GM19397 (cell line): ENCODE measurements around the gene CHST3.
"Not testable (repeated sequence)": the region's sequence is repeated elsewhere in the genome, so short reads cannot be mapped to it uniquely, and the experiment has no call there.

Source experiments
- ATAC-seq: cut with Tn5 transposase; IDR thresholded peaks from one replicate; pipeline ENCODE4 v1.9.1; 2021; ENCODE audit warnings: mild to moderate bottlenecking, moderate library complexity; ENCODE audit not compliant: unreplicated experiment

CHST3 gene, protein sequence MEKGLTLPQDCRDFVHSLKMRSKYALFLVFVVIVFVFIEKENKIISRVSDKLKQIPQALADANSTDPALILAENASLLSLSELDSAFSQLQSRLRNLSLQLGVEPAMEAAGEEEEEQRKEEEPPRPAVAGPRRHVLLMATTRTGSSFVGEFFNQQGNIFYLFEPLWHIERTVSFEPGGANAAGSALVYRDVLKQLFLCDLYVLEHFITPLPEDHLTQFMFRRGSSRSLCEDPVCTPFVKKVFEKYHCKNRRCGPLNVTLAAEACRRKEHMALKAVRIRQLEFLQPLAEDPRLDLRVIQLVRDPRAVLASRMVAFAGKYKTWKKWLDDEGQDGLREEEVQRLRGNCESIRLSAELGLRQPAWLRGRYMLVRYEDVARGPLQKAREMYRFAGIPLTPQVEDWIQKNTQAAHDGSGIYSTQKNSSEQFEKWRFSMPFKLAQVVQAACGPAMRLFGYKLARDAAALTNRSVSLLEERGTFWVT

GRCh38 chr10:71964098-71964742, at the start of gene CHST3:
TSS of gene CHST3 (plus strand) at chr10:71964395. CDS start at chr10:72005843, 41,448 bp downstream.
- no peak for ATAC-seq

- no peak for ATAC-seq
Observed at GRCh38 chr10:71916827-71917226, 47.4 kb upstream of the CHST3 start.

GRCh38 chr10:71918992-71919391, 45.2 kb upstream of the CHST3 start:
- no peak for ATAC-seq

- ATAC-seq: not testable (repeated sequence)
Observed at GRCh38 chr10:71919956-71920539, 44.1 kb upstream of the CHST3 start.

DNA sequence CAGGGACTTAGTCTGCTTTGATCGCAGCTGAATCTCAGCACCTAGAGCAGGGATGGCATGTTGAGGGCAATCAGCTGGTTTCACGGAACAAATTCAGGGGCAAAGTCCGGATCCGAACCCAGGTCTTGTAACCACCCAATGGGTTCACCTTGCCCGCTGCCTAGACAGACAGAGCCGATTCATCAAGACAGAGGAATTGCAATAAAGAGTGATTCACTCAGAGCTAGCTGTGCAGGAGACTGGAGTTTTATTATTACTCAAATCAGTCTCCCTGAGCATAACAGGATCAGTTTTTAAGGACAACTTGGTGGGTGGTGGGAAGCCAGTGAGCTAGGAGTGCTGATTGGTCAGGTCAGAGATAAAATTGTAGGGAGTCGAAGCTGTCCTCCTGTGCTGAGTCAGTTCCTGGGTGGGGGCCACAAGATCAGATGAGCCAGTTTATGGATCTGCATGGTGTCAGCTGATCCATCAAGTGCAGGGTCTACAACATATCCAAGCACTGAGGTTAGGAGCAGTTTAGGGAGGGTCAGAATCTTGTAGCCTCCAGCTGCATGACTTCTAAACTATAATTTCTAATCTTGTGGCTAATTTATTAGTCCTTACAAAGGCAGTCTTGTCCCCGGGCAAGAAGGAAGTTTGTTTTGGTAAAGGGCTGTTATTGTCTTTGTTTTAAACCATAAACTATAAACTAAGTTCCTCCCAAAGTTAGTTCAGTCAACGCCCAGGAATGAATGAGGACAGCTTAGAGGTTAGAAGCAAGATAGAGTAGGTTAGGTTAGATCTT, 43.5 kb upstream of the CHST3 start:
- ATAC-seq: no peak

DNA sequence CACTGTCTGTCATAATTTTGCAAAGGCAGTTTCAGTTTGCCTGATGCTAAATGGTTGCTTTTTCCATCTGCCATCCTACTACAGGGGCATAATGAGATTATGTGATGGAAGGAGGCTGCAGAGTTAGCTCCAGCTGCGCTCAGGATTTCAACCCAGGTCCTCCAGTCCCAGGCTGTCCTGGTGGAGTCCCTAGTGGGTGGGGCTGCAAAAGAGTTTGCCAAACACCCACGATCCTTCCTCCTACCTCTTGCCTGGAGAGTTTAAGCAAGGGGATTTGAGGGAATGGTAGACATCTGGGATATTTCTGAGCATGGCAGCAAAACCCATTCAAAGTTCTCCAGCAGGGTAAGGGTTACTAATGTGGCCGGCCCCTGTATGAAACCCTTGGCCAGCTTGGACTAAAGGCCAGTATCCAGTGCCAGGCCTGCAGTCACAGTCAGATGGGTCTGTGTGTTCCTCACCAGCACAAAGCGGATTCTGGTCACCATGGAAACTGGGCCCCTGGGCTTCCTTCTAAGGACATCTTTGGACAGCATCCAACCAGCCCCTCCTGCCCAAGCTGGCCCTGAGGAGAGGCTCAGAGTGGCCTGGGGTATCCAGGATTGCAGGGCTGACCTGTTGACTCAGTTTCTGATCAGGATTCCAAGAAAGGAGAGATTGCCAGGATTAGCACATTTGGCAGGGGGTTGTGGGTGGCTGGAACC, 42.7 kb upstream of the CHST3 start:
- ATAC-seq: no peak

DNA sequence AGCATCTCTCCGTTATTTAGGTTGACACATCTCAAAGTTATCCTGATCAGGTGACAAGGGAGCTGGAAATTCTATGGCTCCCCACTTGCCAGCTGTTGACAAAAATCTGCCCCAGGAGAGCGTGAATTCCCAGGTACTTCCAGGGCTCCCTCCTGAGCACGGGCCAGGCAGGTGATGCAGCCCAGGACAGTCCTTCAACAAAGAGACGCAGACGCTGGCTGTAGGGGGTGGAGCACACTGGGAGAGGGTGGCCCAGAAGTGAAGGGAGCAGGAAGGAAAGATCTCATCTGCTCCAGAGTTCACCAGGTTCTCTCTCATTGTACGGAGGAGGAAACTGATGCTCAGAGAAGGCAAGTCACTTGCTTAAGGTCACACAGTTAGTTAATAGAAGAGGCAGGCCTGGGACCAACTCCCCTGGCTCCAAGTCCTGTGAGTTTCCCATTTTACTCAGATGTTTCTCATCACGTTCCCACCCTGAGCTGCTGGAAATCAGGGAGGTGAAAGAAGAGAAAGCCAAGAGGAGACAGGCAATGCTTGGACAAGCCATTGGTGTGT, 41.0 kb upstream of the CHST3 start:
- ATAC-seq: no peak

GRCh38 chr10:71924771-71925170, 39.4 kb upstream of the CHST3 start:
- no peak for ATAC-seq

DNA sequence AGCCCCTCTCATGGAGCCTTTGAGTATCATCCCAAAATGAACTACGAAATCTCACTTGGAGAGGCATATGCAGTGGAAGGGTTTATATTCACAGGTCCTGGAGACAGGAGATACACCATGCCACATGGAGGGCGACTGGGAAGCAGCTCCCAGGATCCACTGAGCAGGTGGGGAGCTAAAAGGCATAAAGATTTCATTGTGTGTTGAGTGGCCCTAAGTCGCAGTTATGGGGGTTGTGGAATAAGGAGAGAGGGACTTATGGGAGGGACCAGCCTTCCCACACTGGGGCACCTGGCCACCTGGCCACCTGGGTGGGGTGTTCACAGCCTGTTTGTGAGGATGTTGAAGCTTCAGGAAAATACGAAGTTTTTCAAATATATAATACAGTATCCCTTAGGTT, 37.0 kb upstream of the CHST3 start:
- no peak for ATAC-seq

DNA sequence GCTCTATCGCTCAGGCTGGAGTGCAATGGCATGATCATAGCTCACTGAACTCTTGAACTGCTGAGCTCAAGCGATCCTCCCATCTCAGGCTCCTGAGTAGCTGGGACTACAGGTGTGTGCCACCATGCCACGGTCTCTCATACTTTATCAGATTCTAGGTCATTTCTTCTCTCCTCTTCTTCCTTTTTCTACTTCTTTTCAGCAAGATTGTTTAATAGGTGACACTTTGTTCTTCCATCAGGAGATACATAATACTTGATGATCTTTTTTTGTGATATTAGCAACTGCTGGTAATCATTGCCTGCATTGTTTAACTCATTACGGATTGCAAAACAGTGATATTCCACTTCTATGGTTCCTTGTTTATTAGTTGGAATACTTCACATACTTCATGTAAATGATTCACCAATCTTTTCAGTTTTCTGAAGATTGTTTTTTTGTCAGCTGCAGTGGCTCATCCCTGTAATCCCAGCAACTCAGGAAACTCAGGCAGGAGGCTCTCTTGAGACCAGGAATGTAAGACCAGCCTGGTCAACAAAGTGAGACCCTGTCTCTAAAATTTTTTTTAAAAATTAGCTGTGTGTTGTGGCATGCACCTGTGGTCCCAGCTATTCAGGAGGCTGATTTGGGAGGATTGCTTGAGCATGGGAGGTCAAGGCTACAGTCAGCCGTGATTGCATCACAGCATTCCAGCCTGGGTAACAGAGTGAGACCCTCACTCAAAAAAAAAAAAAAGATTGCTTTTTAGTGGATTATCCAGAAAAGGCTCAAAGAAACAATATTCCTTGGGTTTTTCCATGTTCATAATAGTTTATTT, 36.2 kb upstream of the CHST3 start:
- ATAC-seq: no peak

DNA sequence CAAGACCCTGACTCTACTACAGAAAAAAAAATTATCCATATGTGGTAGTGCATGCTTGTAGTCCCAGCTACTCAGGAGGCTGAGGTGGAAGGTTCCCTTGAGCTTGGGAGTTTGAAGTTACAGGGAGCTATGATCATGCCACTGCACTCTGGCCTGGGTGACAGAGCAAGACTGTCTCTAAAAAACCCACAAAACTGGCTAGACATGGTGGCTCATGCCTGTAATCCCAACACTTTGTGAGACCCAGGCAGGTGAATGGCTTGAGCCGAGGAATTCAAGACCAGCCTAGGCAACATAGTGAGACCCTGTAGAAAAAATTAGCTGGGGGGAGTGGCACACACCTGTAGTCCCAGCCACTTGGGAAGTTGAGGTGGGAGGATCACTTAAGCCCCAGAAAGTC, 32.9 kb upstream of the CHST3 start:
- no peak for ATAC-seq

- no peak for ATAC-seq
Observed at GRCh38 chr10:71933651-71934050, 30.5 kb upstream of the CHST3 start.

DNA sequence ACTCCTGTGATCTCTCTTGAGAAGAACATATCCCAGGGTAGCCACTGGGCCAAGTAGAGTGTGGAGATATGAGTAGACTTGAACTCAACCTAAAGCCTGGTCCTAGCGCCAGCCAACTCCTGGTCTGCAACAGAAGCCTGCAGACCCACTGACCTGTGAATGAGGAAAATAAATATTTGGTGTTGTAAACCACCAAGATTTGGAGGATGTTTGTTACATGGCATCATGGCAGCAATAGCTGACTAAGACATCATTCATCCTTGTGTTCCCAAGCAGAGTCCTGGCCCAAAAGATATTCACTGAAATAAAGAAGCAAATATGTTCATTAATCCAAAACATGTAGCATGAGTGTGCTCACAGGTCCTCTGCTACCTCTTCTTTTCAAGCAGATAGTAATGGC, 26.0 kb upstream of the CHST3 start:
- ATAC-seq: no peak

DNA sequence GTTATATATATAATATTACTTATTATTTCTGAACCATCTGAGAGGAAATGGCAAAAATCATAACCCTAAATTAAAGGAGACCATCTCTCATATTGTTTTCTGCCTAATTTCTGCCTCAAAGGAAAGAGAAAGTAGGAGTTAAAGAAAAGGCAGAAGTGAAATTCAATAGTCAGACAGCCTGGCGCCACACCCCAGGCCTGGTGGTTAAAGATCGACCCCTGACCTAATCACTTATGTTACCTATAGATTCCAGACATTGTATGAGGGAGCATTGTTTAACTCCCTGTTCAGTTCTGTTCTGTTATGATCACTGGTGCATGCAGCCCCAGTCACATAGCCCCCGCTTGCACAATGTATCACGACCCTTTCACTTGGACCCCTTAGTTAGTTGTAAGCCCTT, 24.9 kb upstream of the CHST3 start:
- no peak for ATAC-seq

- no peak for ATAC-seq
Observed at GRCh38 chr10:71939861-71940474, 24.2 kb upstream of the CHST3 start.

- no peak for ATAC-seq
Observed at GRCh38 chr10:71940752-71941151, 23.4 kb upstream of the CHST3 start.

GRCh38 chr10:71941318-71941717, 22.9 kb upstream of the CHST3 start:
- ATAC-seq: no peak

DNA sequence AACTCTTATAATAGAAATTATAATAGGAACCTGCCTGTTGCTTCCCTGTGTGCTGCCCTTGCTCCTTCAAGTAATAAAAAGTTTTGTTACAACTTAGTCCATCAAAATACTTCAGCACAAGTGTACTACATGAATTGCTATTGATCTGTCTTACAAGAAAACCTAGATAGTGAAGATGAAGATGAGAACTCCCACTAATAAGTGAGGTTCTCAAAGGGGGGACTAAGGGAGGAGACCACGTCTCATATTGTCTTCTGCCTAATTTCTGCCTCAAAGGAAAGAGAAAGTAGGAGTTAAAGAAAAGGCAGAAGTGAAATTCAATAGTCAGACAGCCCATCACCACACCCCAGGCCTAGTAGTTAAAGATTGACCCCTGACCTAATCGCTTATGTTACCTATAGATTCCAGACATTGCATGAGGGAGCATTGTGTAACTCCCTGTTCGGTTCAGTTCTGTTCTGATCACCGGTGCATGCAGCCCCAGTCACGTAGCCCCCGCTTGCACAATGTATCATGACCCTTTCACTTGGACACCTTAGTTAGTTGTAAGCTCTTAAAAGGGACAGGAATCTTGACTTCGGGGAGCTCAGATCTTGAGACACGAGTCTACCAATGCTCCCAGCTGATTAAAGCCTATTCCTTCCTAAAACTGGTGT, 18.2 kb upstream of the CHST3 start:
- ATAC-seq: no peak
